Measurements from ENCODE around the gene MBD4.

DNA sequence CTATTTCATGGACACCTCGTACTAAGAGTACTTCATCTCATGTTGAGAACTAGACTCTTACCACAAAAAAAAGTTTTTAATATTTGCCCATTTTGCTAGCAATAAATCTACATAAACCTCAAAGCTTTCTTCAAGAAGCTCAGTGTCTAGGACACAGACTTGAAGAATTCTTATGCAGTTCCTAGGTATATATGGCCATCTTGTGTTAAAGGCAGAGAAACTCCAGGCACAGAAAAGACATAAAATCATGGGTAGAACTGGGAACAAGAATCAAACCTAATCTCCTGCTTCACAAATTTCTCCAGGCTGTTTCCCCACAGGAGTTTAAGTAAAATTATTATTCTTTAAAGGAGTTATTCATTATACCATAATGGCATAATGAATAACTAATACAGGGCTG is 4.4 kb downstream of the MBD4 start:
- TF ChIP-seq CTCF (IDR thresholded peaks at IDR 0.05) (no peak), POLR2A (IDR thresholded peaks at IDR 0.05) (no peak)

Measured in right lobe of liver (tissue), 4 donors.